Measurements from ENCODE around the gene MPG.

MPG gene

GRCh38 chr16:66309-67182 lies 11.5 kb upstream of the MPG start:
- DNase-seq = no peak

GRCh38 chr16:67183-67791 lies 10.7 kb upstream of the MPG start:
- no peak for DNase-seq

GRCh38 chr16:67884-68789 lies 9.9 kb upstream of the MPG start:
- DNase-seq = no peak

- DNase-seq = no peak
These were observed 8.8 kb upstream of the MPG start for GRCh38 chr16:69181-69580.

- DNase-seq = no peak
These were observed 6.8 kb upstream of the MPG start for GRCh38 chr16:71210-71539.

- no peak for DNase-seq
These were observed 6.3 kb upstream of the MPG start for GRCh38 chr16:71540-72401.

GRCh38 chr16:72561-73548 lies 5.2 kb upstream of the MPG start, which contains the start of gene RHBDF1:
Gene RHBDF1, minus strand, starts transcription at chr16:72631. Its CDS starts 7,616 bp downstream, at chr16:65015.
- no peak for DNase-seq

DNA sequence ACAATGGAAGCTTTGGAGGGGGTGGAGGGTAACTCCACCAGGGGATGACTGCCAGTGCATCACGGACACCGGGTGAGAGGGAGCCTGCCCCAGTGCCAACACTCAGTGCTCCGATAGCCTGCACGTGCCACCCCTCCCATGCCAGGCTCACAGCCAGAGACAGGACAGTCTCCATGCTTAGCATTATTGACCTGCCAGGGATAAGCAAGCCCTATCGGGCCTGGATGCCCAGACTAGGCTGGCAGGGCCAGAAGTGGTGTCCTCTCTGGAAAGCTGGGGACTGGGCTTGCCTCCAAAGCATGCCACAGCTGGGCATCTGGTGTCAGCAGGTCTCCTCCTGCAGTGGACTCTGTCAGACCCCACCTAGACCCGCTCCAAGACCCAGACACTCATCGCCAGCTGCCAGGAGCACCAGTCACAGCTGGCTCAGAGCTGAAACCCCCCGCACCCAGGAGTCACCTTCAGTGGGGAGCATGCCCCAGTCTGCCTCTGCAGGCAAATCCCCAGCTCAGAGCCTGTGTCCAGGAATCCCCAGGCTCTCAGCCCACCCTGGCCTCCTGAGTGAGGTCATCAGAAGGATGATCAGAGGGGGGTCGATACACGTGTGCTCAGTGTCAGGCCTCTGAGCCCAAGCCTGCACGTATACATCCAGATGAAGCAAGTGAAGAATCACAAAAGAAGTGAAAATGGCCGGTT lies 3.8 kb upstream of the MPG start:
- no peak for DNase-seq

DNA sequence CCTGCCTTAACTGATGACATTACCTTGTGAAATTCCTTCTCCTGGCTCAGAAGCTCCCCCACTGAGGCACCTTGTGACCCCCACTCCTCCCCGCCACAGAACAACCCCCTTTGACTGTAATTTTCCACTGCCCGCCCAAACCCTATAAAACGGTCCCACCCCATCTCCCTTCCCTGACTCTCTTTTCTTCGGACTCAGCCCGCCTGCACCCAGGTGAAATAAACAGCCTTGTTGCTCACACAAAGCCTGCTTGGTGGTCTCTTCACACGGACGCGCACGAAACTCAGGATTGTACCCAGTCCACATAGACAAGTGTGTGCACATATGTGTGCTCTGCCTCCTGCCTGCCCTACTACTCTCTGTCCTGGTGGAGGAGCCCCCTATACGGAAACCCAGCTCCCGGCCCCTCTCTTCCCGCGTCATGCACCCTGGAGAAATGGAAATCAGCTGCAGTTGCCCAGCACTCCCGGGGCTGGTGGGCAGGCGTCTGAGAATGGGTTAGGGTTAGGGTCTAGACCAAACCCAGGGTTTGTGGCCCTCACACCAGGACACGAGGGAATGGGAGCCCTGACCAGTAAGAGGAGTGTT lies 3.2 kb upstream of the MPG start:
- DNase-seq = no peak

- no peak for DNase-seq
These were observed 2.2 kb upstream of the MPG start for GRCh38 chr16:75580-76501.

DNA sequence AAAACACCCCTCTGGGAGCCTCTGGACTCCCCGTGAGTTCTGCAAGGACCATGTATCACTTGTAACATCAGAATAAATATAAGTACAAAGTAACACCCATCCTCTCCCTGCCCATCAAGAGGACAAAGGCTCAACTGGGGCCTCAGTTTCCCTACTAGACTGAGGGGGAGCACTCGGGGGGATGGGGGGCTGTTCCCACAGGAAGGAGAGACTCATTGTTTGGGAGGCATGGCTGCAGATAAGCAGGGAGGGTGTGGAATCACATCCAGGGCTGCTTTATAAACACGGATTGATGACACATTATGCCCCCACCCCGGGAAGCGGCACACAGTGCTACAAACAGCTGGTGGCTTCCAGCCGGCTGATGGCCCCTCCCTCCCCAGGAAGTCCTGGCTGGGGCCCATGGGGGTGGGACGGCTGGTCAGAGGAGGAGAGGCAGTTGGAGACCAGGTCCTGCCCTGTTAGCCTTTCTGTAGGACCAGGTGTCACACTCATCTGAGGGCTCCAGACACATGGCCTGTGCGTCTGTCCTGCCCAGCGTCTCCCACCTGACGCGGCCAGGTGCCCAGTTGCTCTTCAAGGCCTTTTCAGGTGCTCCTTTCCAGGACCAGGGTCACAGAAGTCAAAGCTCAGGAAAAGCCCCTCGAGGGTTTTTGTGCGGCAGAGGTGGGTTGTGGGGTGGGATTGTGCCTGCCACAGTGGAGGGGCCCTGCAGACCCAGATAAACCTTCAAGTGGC lies 1.3 kb upstream of the MPG start:
- peak in 1 of 2 experiments; percentile 19 for DNase-seq

GRCh38 chr16:77273-77806 lies 685 bp upstream of the MPG start:
- no peak for DNase-seq

- DNase-seq = no peak
These were observed 572 bp downstream of the MPG start for GRCh38 chr16:78444-79150.

- no peak for DNase-seq
These were observed 1.4 kb downstream of the MPG start for GRCh38 chr16:79151-80054.

GRCh38 chr16:83060-83603 lies 5.1 kb downstream of the MPG start:
- DNase-seq = no peak
